Fibroblast of the aortic adventitia (primary cell): ENCODE results near the gene TXLNA. TPM values are rescaled to one million over a fixed set of nuclear protein-coding genes. Genes with fewer than 3 reads are reported as not detected.
"Not testable (repeated sequence)": the region's sequence is repeated elsewhere in the genome, so short reads cannot be mapped to it uniquely, and the experiment has no call there.

Source experiments
- DNase-seq: peaks from one replicate; pipeline ENCODE4 v3.0.0-alpha.2; 2010; ENCODE audit warnings: low read depth
- H3K4me3 ChIP-seq: 2 replicates; pipeline ENCODE4 v1.5.1; 2011; ENCODE audit warnings: low read depth, mild to moderate bottlenecking, control low read depth, low read length, moderate library complexity
- CTCF ChIP-seq: IDR thresholded peaks from 2 replicates; pipeline ENCODE4 v1.5.1; 2011; ENCODE audit warnings: mild to moderate bottlenecking, low read length, control low read depth, inconsistent platforms; ENCODE audit not compliant: insufficient read depth
- total RNA-seq: library from RNA; depleted of rRNA; stranded (reverse); fragments of >200 nt; gene quantifications from 2 replicates; pipeline ENCODE4 v1.2.3, GENCODE V29; 2012; ENCODE audit warnings: low replicate concordance

Gene TXLNA
- total RNA-seq, 1 donor, result 98.0 TPM

GRCh38 chr1:32150847-32151246 is 28.6 kb upstream of the TXLNA start:
- H3K4me3 ChIP-seq, result no peak overlapping the region
- no peak for TF ChIP-seq CTCF
- no peak for DNase-seq

GRCh38 chr1:32151319-32151787 is 28.1 kb upstream of the TXLNA start:
- H3K4me3 ChIP-seq, result no peak overlapping the region
- no peak for TF ChIP-seq CTCF
- peak; percentile 59 for DNase-seq

GRCh38 chr1:32159189-32159588 is 20.3 kb upstream of the TXLNA start:
- no peak for DNase-seq
- TF ChIP-seq CTCF, result no peak
- no peak overlapping the region for H3K4me3 ChIP-seq

GRCh38 chr1:32163405-32163804 is 16.1 kb upstream of the TXLNA start:
- no peak overlapping the region for H3K4me3 ChIP-seq
- no peak for DNase-seq
- TF ChIP-seq CTCF, result no peak

GRCh38 chr1:32165633-32166032 is 13.8 kb upstream of the TXLNA start:
- not testable (repeated sequence) for H3K4me3 ChIP-seq, DNase-seq

GRCh38 chr1:32170991-32171390 is 8.5 kb upstream of the TXLNA start:
- H3K4me3 ChIP-seq, result no peak overlapping the region
- no peak for TF ChIP-seq CTCF
- DNase-seq, result no peak

GRCh38 chr1:32172621-32173245 is 6.7 kb upstream of the TXLNA start:
- no peak overlapping the region for H3K4me3 ChIP-seq
- DNase-seq, result no peak
- TF ChIP-seq CTCF, result no peak
